Neuronal stem cell (in vitro differentiated cells): ENCODE data around the gene MAGIX.
"Not testable (repeated sequence)": the region's sequence is repeated elsewhere in the genome, so short reads cannot be mapped to it uniquely, and the experiment has no call there.

Source experiments
- DNase-seq: peaks from one replicate; pipeline ENCODE4 v3.0.0-alpha.2; 2013; ENCODE audit warnings: low spot score
- H2AFZ ChIP-seq: one replicate; pipeline ENCODE4 v1.6.1; 2013; ENCODE audit warnings: mild to moderate bottlenecking, low read length, inconsistent platforms
- H2AK5ac ChIP-seq: 2 replicates; pipeline ENCODE4 v1.6.1; 2013; ENCODE audit warnings: low read depth, mild to moderate bottlenecking, inconsistent platforms, low read length, moderate library complexity, mixed read lengths
- H2BK120ac ChIP-seq: 2 replicates; pipeline ENCODE4 v1.6.1; 2013; ENCODE audit warnings: low read depth, mild to moderate bottlenecking, inconsistent platforms, low read length, moderate library complexity, mixed read lengths
- H2BK12ac ChIP-seq: one replicate; pipeline ENCODE4 v1.6.1; 2013; ENCODE audit warnings: low read length, inconsistent platforms
- H2BK15ac ChIP-seq: 2 replicates; pipeline ENCODE4 v1.6.1; 2013; ENCODE audit warnings: mild to moderate bottlenecking, low read length, inconsistent platforms, mixed read lengths
- H2BK5ac ChIP-seq: one replicate; pipeline ENCODE4 v1.6.1; 2013; ENCODE audit warnings: inconsistent platforms, mild to moderate bottlenecking, low read length, moderate library complexity
- H3K14ac ChIP-seq: one replicate; pipeline ENCODE4 v1.6.1; 2013; ENCODE audit warnings: low read length, inconsistent platforms
- H3K18ac ChIP-seq: 2 replicates; pipeline ENCODE4 v1.6.1; 2013; ENCODE audit warnings: low read length, inconsistent platforms
- H3K23ac ChIP-seq: 2 replicates; pipeline ENCODE4 v1.6.1; 2013; ENCODE audit warnings: low read depth, mild to moderate bottlenecking, mixed read lengths, low read length, inconsistent platforms; ENCODE audit not compliant: poor library complexity
- H3K27ac ChIP-seq: replicated peaks from 3 replicates; pipeline ENCODE4 v1.5.1; 2013; ENCODE audit warnings: low read length, inconsistent platforms
- H3K27me3 ChIP-seq, 3 experiments: 2 replicates each; pipeline ENCODE4 v1.6.1; 2013; ENCODE audit warnings: low read length in 3 of 3, mild to moderate bottlenecking in 2 of 3, inconsistent platforms in 1 of 3, low read depth in 1 of 3, mixed read lengths in 1 of 3, moderate library complexity in 1 of 3; ENCODE audit not compliant: control insufficient read depth in 3 of 3, insufficient read depth in 3 of 3
- H3K36me3 ChIP-seq, 2 donors: replicated peaks in 1 of 2; 2 replicates each; pipeline ENCODE4 v1.6.1; 2013; ENCODE audit warnings: low read length in 2 of 2; ENCODE audit not compliant: control insufficient read depth in 2 of 2, insufficient read depth in 2 of 2
- H3K4ac ChIP-seq: 2 replicates; pipeline ENCODE4 v1.6.1; 2013; ENCODE audit warnings: inconsistent platforms, mild to moderate bottlenecking, low read length, moderate library complexity
- H3K4me1 ChIP-seq, 2 donors: 1 replicate in 1 of 2; 2 replicates in 1 of 2; pipeline ENCODE4 v1.6.1; 2013; ENCODE audit warnings: low read length in 2 of 2, low read depth in 1 of 2; ENCODE audit not compliant: control insufficient read depth in 2 of 2, insufficient read depth in 1 of 2
- H3K4me2 ChIP-seq: one replicate; pipeline ENCODE4 v1.6.1; 2013; ENCODE audit warnings: mild to moderate bottlenecking, low read length, inconsistent platforms; ENCODE audit not compliant: insufficient read depth, poor library complexity, severe bottlenecking
- H3K4me3 ChIP-seq, 2 donors: 2 replicates each; pipeline ENCODE4 v1.5.1; 2013; ENCODE audit warnings: low read length in 2 of 2, mild to moderate bottlenecking in 2 of 2, inconsistent platforms in 1 of 2, moderate library complexity in 1 of 2
- H3K79me1 ChIP-seq: one replicate; pipeline ENCODE4 v1.6.1; 2013; ENCODE audit warnings: low read depth, mild to moderate bottlenecking, inconsistent platforms, low read length, moderate library complexity
- H3K9ac ChIP-seq: one replicate; pipeline ENCODE4 v1.6.1; 2013; ENCODE audit warnings: mild to moderate bottlenecking, low read depth, low read length, inconsistent platforms; ENCODE audit not compliant: poor library complexity
- H3K9me3 ChIP-seq, 2 donors: replicated peaks in 1 of 2; 2 replicates each; pipeline versions ENCODE3 to v1.6.1; 2013; ENCODE audit warnings: low read length in 2 of 2, mild to moderate bottlenecking in 2 of 2, inconsistent platforms in 1 of 2, low read depth in 1 of 2, mixed read lengths in 1 of 2, moderate library complexity in 1 of 2; ENCODE audit not compliant: control insufficient read depth in 2 of 2, insufficient read depth in 1 of 2
- H4K8ac ChIP-seq: one replicate; pipeline ENCODE4 v1.6.1; 2013; ENCODE audit warnings: low read depth, mild to moderate bottlenecking, inconsistent platforms, low read length, moderate library complexity
- H4K91ac ChIP-seq: one replicate; pipeline ENCODE4 v1.6.1; 2013; ENCODE audit warnings: low read length, low read depth, mild to moderate bottlenecking, inconsistent platforms; ENCODE audit not compliant: poor library complexity
- WGBS, 2 donors: extraction: QIAGEN DNeasy Blood & Tissue Kit; methylation state at CpG; one replicate each; pipeline ENCODE4 v1.1.7; 2013; ENCODE audit warnings: missing lambda C conversion rate in 2 of 2, mixed read lengths in 1 of 2; ENCODE audit not compliant: insufficient read length in 2 of 2, insufficient replicate concordance in 1 of 2; ENCODE audit errors: extremely low coverage in 2 of 2; 5-methylcytosine and 5-hydroxymethylcytosine counted together

The MAGIX gene

GRCh38 chrX:49142264-49142663, 20.3 kb upstream of the MAGIX start:
- not testable (repeated sequence) for H2BK120ac ChIP-seq, H2BK15ac ChIP-seq, H2AFZ ChIP-seq, H3K9ac ChIP-seq, H3K9me3 ChIP-seq, H3K79me1 ChIP-seq, H3K4me2 ChIP-seq, H3K18ac ChIP-seq, H2BK5ac ChIP-seq, H3K4ac ChIP-seq, H3K27ac ChIP-seq, H3K36me3 ChIP-seq, H3K4me1 ChIP-seq, H3K27me3 ChIP-seq, H3K4me3 ChIP-seq, H3K14ac ChIP-seq, H2BK12ac ChIP-seq, H4K91ac ChIP-seq, H3K23ac ChIP-seq, H4K8ac ChIP-seq, H2AK5ac ChIP-seq, DNase-seq
- no CpG with 5 or more reads among the region's 9 CpGs for WGBS, 2 donors

- H3K9me3 ChIP-seq, H2AK5ac ChIP-seq, H3K14ac ChIP-seq, H2BK120ac ChIP-seq, H3K27me3 ChIP-seq, H3K4me3 ChIP-seq, H2BK12ac ChIP-seq, DNase-seq, H3K9ac ChIP-seq, H2BK15ac ChIP-seq, H3K79me1 ChIP-seq, H3K18ac ChIP-seq, H3K23ac ChIP-seq, H2BK5ac ChIP-seq, H3K4ac ChIP-seq, H3K36me3 ChIP-seq, H3K4me2 ChIP-seq, H4K8ac ChIP-seq, H4K91ac ChIP-seq, H2AFZ ChIP-seq, H3K27ac ChIP-seq, H3K4me1 ChIP-seq: not testable (repeated sequence)
- no CpG with 5 or more reads among the region's 7 CpGs for WGBS, 2 donors
These were observed 19.4 kb upstream of the MAGIX start for GRCh38 chrX:49143154-49143553.

- no peaks in the 10 kb centered on the region for H3K4me1 ChIP-seq
- no peak overlapping the region for H3K4me3 ChIP-seq
- H3K4me2 ChIP-seq, result no peak overlapping the region
- no peak overlapping the region for H2BK120ac ChIP-seq
- no peak overlapping the region for H3K14ac ChIP-seq
- no peak for DNase-seq
- peaks cover 0 to 4% (median 0%) of the 10 kb centered on the region in 3 experiments for H3K27me3 ChIP-seq
- H3K4ac ChIP-seq, result no peak overlapping the region
- H2BK15ac ChIP-seq, result no peak overlapping the region
- no peak overlapping the region for H3K23ac ChIP-seq
- no peak overlapping the region for H3K9ac ChIP-seq
- no peak overlapping the region for H2AK5ac ChIP-seq
- H3K27ac ChIP-seq, result no peak overlapping the region
- no peak overlapping the region for H4K8ac ChIP-seq
- no peak overlapping the region for H3K18ac ChIP-seq
- H3K79me1 ChIP-seq, result no peaks in the 10 kb centered on the region
- no peak overlapping the region for H2BK5ac ChIP-seq
- WGBS, 2 donors, result no CpG with 5 or more reads among the region's 8 CpGs
- no peak overlapping the region for H2AFZ ChIP-seq
- H3K9me3 ChIP-seq, result no peaks in the 10 kb centered on the region
- no peak overlapping the region for H4K91ac ChIP-seq
- no peak overlapping the region for H2BK12ac ChIP-seq
- no peaks in the 10 kb centered on the region for H3K36me3 ChIP-seq
These were observed 15.3 kb upstream of the MAGIX start for GRCh38 chrX:49147282-49147681.

GRCh38 chrX:49147936-49148335, 14.6 kb upstream of the MAGIX start:
- Histone ChIP-seq H2AK5ac (no peak overlapping the region), H3K14ac (no peak overlapping the region), H3K36me3 (no peaks in the 10 kb centered on the region), H3K27me3 (peaks cover 0 to 4% (median 0%) of the 10 kb centered on the region in 3 experiments), H2BK12ac (no peak overlapping the region), H3K4ac (no peak overlapping the region), H3K23ac (no peak overlapping the region), H2BK15ac (no peak overlapping the region), H3K9me3 (no peaks in the 10 kb centered on the region), H3K18ac (no peak overlapping the region), H4K91ac (no peak overlapping the region), H3K4me1 (no peaks in the 10 kb centered on the region), H3K4me2 (no peak overlapping the region), H3K79me1 (no peaks in the 10 kb centered on the region), H4K8ac (no peak overlapping the region), H2BK5ac (no peak overlapping the region), H3K9ac (no peak overlapping the region), H2BK120ac (no peak overlapping the region), H3K4me3 (no peak overlapping the region), H3K27ac (no peak overlapping the region), H2AFZ (no peak overlapping the region)
- WGBS, 2 donors, result no CpG with 5 or more reads among the region's 13 CpGs
- DNase-seq, result no peak
